GM21619 (cell line): ENCODE data around the gene PRIMPOL.

ENCODE experiments used
- ATAC-seq: cut with Tn5 transposase; IDR thresholded peaks from one replicate; pipeline ENCODE4 v1.9.1; 2021; ENCODE audit not compliant: unreplicated experiment

The PRIMPOL gene

GRCh38 chr4:184666670-184667069 is 17.1 kb downstream of the PRIMPOL start:
- no peak for ATAC-seq

- no peak for ATAC-seq
Measured at GRCh38 chr4:184668096-184668495, 18.6 kb downstream of the PRIMPOL start.

DNA sequence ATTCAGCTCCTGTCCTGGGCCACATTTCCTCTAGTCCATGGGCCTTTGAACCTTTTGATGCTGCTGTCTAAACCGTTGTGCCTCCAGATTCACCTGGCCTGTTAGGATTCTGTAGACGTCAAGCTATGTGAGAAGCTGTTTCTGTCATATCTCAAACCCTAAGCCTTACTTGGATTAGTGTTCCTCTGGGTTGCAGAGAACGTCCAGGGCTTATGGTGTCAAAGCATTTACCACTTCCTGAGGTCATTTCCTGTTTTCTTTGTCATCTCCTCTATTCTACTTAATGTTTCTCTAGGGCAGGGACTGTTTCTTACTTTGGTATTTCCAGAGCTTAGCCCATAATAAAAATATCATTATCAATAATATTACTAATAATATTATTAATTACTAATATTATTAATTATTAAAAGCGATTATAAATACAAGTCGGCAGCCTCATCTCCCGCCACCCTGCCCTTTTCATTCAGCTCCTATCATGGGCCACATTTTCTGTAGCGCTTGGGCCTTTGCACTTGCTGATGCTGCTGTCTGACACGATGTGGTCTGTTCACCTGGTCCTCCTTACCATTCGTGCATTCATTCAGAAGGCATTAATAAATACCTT is 19.1 kb downstream of the PRIMPOL start:
- ATAC-seq: no peak

GRCh38 chr4:184669251-184669650 is 19.7 kb downstream of the PRIMPOL start:
- no peak for ATAC-seq

GRCh38 chr4:184671101-184671500 is 21.6 kb downstream of the PRIMPOL start:
- no peak for ATAC-seq

GRCh38 chr4:184672741-184673140 is 23.2 kb downstream of the PRIMPOL start:
- no peak for ATAC-seq

- no peak for ATAC-seq
Measured at GRCh38 chr4:184674011-184674410, 24.5 kb downstream of the PRIMPOL start.

DNA sequence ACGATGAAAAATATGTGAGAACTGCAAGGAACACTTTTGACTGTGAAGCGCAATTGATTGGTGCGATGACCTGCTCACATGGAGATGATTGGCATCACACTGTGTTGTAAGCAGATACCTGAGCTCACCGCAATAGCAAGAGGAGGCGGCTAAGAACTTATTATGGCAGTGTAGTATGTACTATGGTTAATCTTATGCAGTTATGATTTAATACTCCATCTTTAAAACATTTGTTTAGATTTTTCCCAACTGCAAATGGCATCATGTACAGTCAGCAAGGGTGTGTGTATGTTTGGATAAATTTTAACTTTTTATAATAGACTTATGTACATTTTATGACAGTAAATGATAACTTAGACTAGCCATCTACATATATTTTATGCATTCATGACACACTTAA is 25.5 kb downstream of the PRIMPOL start:
- ATAC-seq: no peak

DNA sequence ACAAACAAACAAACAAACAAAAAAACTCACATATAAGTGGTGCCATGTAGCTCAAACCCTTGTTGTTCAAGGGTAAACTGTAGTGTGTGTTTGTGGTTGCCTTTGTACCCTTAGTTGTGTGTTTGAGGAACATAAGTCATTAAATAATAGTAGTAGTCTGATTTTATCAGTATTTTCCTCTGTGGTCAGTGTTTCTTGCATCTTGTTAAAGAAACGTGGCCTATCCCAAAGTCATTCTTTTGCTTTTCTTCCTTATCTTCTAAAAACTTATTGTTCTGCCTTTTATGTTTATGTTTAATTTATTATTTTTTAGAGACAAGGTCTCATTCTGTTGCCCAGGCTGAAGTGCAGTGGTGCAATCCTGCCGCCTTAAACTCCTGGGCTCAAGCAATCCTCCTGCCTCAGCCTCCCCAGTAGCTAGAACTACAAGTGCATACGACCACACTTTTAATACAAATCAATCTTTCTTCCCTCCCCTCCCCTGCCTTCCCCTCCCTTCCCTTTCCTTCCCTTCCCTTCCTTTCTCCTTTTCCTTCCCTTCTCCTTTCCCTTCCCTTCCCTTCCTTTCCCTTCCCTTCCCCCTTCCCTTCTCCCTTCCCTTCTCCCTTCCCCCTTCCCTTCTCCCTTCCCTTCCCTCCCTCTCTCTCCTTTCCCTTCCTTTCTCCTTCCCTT is 26.4 kb downstream of the PRIMPOL start:
- no peak for ATAC-seq

DNA sequence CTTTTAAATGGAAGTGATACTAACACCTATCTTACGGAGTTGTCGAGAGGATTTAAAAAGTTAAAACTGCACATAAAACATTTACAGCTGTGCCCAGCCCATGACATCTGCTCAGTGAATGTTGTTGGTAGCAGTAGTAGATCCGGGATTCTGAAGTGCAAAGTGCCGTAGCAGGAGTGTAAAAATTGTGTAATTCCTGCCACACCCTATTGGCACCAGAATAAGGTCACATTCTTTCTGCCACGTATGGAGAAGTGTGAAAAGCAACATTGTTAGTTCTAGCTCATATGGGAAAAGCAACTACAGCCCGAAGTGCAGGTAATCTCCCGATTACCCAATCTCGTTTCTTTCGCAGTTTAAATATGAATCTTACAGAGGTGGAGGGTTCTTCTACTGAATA is 31.2 kb downstream of the PRIMPOL start:
- no peak for ATAC-seq

DNA sequence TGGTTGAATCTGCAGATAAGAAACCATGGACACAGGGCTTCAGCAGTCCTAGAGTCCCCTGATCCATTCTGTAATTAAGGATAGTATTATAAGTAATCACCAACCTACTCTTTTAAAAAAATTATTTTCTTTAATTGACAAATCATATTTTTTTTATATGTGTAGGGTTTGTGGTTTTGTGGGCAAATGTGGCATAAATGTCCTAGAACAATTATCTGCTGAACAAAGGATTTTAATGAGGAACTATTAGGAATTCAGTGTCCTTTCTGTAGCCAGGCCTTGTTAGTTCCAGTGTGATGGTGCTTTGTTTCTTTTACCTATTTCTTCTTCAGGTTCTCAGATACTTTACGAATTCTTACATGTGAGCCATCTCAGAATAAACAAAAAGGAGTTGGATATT is 32.4 kb downstream of the PRIMPOL start:
- no peak for ATAC-seq

DNA sequence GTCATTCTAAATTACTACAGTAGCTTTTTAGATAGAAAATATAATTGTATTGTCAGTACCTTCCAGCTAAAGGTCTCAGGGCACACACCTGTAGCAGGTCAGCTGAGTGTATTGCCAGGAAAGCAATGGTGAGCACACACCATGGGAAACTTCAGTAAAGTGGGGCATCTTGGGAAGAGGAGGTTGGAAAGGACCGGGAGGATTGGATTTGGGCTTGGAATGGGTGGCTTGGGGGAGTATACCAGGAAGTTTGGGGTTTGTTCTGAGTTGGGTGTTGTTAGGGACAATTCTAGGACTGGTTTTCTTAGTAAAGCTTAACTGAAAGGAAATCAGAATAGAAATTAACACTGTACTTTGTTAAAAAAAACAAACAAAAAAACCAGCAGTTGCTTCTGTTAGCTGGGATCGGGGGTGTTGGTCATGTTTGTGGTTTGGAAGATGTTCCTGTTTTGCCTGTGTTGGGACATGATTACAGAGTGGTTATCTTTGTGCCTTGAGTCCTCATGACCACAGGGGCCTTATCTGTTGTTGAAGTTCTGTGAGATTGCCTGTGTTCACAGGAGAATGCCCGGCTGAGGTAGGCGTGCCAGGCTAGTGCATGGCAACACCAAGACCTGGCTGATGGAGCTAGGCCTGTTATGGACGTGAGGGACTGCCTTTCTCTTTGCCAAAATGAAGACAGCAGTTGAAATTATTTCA is 35.1 kb downstream of the PRIMPOL start:
- no peak for ATAC-seq

- no peak for ATAC-seq
Measured at GRCh38 chr4:184688005-184688404, 38.5 kb downstream of the PRIMPOL start.

- no peak for ATAC-seq
Measured at GRCh38 chr4:184688447-184688846, 38.9 kb downstream of the PRIMPOL start.

- no peak for ATAC-seq
Measured at GRCh38 chr4:184689681-184690080, 40.1 kb downstream of the PRIMPOL start.

DNA sequence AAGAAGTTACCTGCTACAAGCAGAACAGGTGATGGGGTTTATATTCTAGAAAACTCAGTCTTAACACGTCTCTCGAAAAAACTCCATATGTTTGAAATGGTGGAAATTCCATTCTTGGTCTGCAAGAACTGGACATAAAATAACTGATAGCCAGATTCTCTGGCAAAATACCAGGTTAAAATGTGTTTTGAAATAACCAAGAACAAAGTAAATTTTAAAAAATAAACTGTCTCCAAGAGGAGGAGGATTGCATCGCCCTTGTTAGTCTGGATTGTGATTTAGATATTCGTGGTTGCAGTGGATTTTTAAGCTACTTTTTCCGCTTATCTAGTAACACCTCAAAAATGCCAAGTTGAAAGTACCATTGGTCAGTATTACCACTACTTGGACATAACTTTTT is 43.5 kb downstream of the PRIMPOL start:
- ATAC-seq: no peak

DNA sequence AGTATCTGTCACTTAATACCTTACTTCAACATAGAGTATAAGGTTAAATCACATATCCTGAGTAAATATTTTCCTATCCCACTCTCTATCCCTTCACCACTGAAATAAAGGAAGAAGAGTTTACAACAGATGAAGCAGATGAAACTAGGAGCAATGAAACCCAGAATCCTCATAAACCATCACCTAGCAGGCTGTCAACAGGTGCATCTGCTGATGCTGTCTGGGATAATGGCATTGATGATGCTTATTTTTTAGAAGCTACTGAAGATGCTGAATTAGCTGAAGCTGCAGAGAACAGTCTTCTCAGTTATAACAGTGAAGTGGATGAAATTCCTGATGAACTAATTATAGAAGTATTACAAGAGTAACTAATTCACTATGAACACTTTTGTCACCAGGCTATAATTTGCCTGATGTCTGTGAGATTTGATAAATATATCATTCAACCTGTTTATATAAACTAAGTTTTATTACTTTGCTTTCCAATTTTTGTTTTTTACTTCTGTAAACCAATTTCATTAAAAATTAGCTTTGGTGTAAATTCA is 44.9 kb downstream of the PRIMPOL start:
- no peak for ATAC-seq

DNA sequence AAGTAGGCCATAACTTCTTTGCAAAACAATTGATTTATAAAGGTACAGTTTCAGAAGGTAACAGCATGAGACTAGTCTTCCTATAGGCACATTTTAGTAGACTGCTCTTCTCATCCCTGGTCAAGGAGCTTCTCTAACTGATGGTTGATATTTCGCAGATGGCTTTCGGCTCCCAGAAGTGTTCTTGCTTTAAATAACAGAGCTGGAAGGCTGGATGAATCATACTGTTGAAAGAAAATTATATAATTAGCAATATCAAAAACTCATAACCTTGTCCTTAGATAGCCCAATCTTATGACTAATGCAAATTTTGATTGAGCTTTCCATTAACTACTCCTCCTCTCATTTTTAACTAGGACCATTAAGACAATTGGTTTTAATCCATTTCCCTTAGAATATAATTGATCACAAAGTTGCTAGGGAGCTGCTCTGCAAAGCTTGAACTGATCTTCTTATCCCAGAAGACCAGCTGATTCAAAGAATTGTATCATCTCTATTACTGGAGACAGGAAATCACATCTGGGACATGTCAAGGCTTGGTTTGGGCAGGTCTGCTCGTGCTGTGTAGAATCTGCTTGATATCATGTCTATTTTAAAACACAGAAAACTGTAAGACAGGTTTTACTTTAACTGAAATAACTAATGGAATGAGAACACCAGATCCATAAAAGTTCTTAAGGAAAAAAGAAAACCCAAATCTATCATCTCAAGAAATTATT is 45.8 kb downstream of the PRIMPOL start:
- ATAC-seq: no peak

GRCh38 chr4:184697956-184698355 is 48.4 kb downstream of the PRIMPOL start:
- ATAC-seq: no peak

DNA sequence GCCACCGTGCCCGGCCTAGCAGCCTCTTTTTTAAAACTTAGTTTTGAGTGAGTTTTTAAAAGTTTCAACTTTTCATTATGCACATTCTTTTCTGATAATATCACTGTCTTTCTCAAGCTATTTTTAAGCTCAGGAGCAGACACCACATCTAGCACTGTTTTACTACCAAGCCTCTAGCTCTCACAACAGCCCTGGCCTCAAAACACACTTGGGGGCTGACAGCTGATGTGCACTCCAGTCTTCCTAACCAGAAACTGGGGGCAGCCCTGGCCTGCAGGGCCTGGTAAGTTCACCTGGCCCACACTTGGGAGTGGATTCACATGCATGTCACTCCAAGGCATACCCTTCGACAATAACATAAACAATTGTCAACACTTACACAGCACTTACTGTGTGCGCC is 50.4 kb downstream of the PRIMPOL start:
- no peak for ATAC-seq

GRCh38 chr4:184702114-184702513 is 52.6 kb downstream of the PRIMPOL start:
- ATAC-seq: no peak
